Prostate gland (tissue), 2 donors: ENCODE data around the gene GALNT5. TPM values are rescaled to one million over a fixed set of nuclear protein-coding genes. Genes with fewer than 3 reads are reported as not detected.

Source experiments
- DNase-seq: peaks from one replicate; pipeline ENCODE4 v3.0.0-alpha.2; 2019; ENCODE audit warnings: low spot score
- H3K27ac ChIP-seq, 2 donors: fragments of 200-600 bp; sonication (generic); 2 replicates each; pipeline ENCODE4 v1.5.1; 2017 to 2019
- H3K27me3 ChIP-seq: fragments of 200-600 bp; sonication (generic); replicated peaks from 2 replicates; pipeline ENCODE4 v1.5.1; 2019; ENCODE audit not compliant: insufficient read depth
- H3K36me3 ChIP-seq, 2 donors: fragments of 200-600 bp; sonication (generic); 1 replicate in 1 of 2; 2 replicates in 1 of 2; pipeline versions ENCODE4 v1.5.1 to v1.8.1; 2017 to 2019
- H3K4me1 ChIP-seq: fragments of 200-600 bp; sonication (generic); replicated peaks from 2 replicates; pipeline ENCODE4 v1.5.1; 2019
- H3K4me3 ChIP-seq, 2 donors: fragments of 200-600 bp; sonication (generic); 2 replicates each; pipeline ENCODE4 v1.5.1; 2017 to 2019
- H3K9me3 ChIP-seq: fragments of 200-600 bp; sonication (generic); 2 replicates; pipeline ENCODE4 v1.5.1; 2017
- CTCF ChIP-seq, 4 experiments: fragments of 200-600 bp in 2 of 4; fragments of 450-650 bp in 2 of 4; sonication (generic) in 2 of 4; IDR thresholded peaks; 1 replicate in 3 of 4; 2 replicates in 1 of 4; pipeline ENCODE4 v1.5.1; 2016 to 2019; ENCODE audit warnings: antibody characterized with exemption in 4 of 4, mild to moderate bottlenecking in 2 of 4, moderate library complexity in 2 of 4
- POLR2A ChIP-seq: fragments of 450-650 bp; IDR thresholded peaks from one replicate; pipeline ENCODE4 v1.6.1; 2016; ENCODE audit warnings: antibody characterized with exemption, mild to moderate bottlenecking
- POLR2AphosphoS5 ChIP-seq: sonication (generic); formaldehyde crosslinking; IDR thresholded peaks from one replicate; pipeline ENCODE4 v1.6.1; 2017; ENCODE audit warnings: antibody characterized with exemption
- WGBS: methylation state at CpG from one replicate; pipeline ENCODE4 v1.1.5; 2018; 5-methylcytosine and 5-hydroxymethylcytosine counted together
- intact Hi-C: fragments of 100-400 bp; cut with DNase I; formaldehyde crosslinking; loops from one replicate; pipeline ENCODE4 v1.14.2; 2022
- total RNA-seq, 2 donors: library from RNA; depleted of rRNA; stranded (reverse); fragments of >200 nt; gene quantifications; one replicate each; pipeline ENCODE4 v1.1.0, GENCODE V29; 2016

Gene GALNT5
- total RNA-seq, 2 donors from 2014 or later: 2.0 to 2.6 TPM

- TF ChIP-seq POLR2AphosphoS5: no peak
- no peak for TF ChIP-seq POLR2A
- no peak for TF ChIP-seq CTCF (IDR thresholded peaks at IDR 0.05)
- intact Hi-C loops: no loop called here
- Histone ChIP-seq H3K4me1 (no peaks in the 10 kb centered on the region), H3K27ac (no peak overlapping the region), H3K36me3 (no peaks in the 10 kb centered on the region), H3K9me3 (no peaks in the 10 kb centered on the region), H3K27me3 (no peaks in the 10 kb centered on the region), H3K4me3 (no peak overlapping the region)
- DNase-seq: no peak
Measured at GRCh38 chr2:157228946-157229345, 28.6 kb upstream of the GALNT5 start.

GRCh38 chr2:157229572-157229971, 27.9 kb upstream of the GALNT5 start:
- H3K27me3 ChIP-seq: no peaks in the 10 kb centered on the region
- H3K27ac ChIP-seq: no peak overlapping the region
- H3K4me1 ChIP-seq: no peaks in the 10 kb centered on the region
- intact Hi-C loops: no loop called here
- TF ChIP-seq POLR2A (no peak), POLR2AphosphoS5 (no peak), CTCF (IDR thresholded peaks at IDR 0.05) (no peak)
- no peak for DNase-seq
- 76% methylated on average over 2 of the region's 2 CpGs for WGBS
- H3K4me3 ChIP-seq: no peak overlapping the region
- H3K9me3 ChIP-seq: no peaks in the 10 kb centered on the region
- H3K36me3 ChIP-seq: no peaks in the 10 kb centered on the region

GRCh38 chr2:157231476-157231875, 26.0 kb upstream of the GALNT5 start:
- Histone ChIP-seq H3K27me3 (no peaks in the 10 kb centered on the region), H3K36me3 (no peaks in the 10 kb centered on the region), H3K4me1 (no peaks in the 10 kb centered on the region), H3K4me3 (no peak overlapping the region), H3K9me3 (no peaks in the 10 kb centered on the region), H3K27ac (no peak overlapping the region)
- no peak for DNase-seq
- no peak for TF ChIP-seq CTCF (IDR thresholded peaks at IDR 0.05)
- TF ChIP-seq POLR2A: no peak
- no peak for TF ChIP-seq POLR2AphosphoS5
- intact Hi-C loops: no loop called here

- H3K27ac ChIP-seq: no peak overlapping the region
- no peak overlapping the region for H3K4me3 ChIP-seq
- no peak for DNase-seq
- 92% methylated on average over 4 of the region's 4 CpGs for whole genome bisulfite sequencing
- no peaks in the 10 kb centered on the region for H3K36me3 ChIP-seq
- intact Hi-C loops: no loop called here
- TF ChIP-seq CTCF (IDR thresholded peaks at IDR 0.05) (no peak), POLR2AphosphoS5 (no peak)
- H3K27me3 ChIP-seq: no peaks in the 10 kb centered on the region
- no peaks in the 10 kb centered on the region for H3K9me3 ChIP-seq
- no peaks in the 10 kb centered on the region for H3K4me1 ChIP-seq
Measured at GRCh38 chr2:157233506-157233905, 24.0 kb upstream of the GALNT5 start.

GRCh38 chr2:157236404-157236803, 21.1 kb upstream of the GALNT5 start:
- no peaks in the 10 kb centered on the region for H3K27me3 ChIP-seq
- intact Hi-C loops: no loop called here
- H3K9me3 ChIP-seq: no peaks in the 10 kb centered on the region
- no peak overlapping the region for H3K4me3 ChIP-seq
- no peak for TF ChIP-seq CTCF (IDR thresholded peaks at IDR 0.05)
- peak; percentile 74 for TF ChIP-seq POLR2AphosphoS5
- no peak for TF ChIP-seq POLR2A
- no peaks in the 10 kb centered on the region for H3K36me3 ChIP-seq
- DNase-seq: peak; percentile 29
- no peaks in the 10 kb centered on the region for H3K4me1 ChIP-seq
- peak overlapping the region in 1 of 2 donors; percentile 3 for H3K27ac ChIP-seq
- 45% methylated on average over 2 of the region's 2 CpGs for WGBS
